GM18861 (cell line): ENCODE data around the gene CEBPZ.
"Not testable (repeated sequence)": the region's sequence is repeated elsewhere in the genome, so short reads cannot be mapped to it uniquely, and the experiment has no call there.

ENCODE experiments used
- ATAC-seq: cut with Tn5 transposase; IDR thresholded peaks from one replicate; pipeline ENCODE4 v1.9.1; 2021; ENCODE audit not compliant: unreplicated experiment

CEBPZ gene, protein sequence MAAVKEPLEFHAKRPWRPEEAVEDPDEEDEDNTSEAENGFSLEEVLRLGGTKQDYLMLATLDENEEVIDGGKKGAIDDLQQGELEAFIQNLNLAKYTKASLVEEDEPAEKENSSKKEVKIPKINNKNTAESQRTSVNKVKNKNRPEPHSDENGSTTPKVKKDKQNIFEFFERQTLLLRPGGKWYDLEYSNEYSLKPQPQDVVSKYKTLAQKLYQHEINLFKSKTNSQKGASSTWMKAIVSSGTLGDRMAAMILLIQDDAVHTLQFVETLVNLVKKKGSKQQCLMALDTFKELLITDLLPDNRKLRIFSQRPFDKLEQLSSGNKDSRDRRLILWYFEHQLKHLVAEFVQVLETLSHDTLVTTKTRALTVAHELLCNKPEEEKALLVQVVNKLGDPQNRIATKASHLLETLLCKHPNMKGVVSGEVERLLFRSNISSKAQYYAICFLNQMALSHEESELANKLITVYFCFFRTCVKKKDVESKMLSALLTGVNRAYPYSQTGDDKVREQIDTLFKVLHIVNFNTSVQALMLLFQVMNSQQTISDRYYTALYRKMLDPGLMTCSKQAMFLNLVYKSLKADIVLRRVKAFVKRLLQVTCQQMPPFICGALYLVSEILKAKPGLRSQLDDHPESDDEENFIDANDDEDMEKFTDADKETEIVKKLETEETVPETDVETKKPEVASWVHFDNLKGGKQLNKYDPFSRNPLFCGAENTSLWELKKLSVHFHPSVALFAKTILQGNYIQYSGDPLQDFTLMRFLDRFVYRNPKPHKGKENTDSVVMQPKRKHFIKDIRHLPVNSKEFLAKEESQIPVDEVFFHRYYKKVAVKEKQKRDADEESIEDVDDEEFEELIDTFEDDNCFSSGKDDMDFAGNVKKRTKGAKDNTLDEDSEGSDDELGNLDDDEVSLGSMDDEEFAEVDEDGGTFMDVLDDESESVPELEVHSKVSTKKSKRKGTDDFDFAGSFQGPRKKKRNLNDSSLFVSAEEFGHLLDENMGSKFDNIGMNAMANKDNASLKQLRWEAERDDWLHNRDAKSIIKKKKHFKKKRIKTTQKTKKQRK

GRCh38 chr2:37231241-37232130 is at the start of gene CEBPZ, which contains the start of gene NDUFAF7:
Gene CEBPZ, minus strand, starts transcription at chr2:37231596. Its CDS starts 29 bp downstream, at chr2:37231567.
Gene NDUFAF7, plus strand, starts transcription at chr2:37231658. Its CDS starts 48 bp downstream, at chr2:37231706.
- peak; percentile 91 for ATAC-seq

DNA sequence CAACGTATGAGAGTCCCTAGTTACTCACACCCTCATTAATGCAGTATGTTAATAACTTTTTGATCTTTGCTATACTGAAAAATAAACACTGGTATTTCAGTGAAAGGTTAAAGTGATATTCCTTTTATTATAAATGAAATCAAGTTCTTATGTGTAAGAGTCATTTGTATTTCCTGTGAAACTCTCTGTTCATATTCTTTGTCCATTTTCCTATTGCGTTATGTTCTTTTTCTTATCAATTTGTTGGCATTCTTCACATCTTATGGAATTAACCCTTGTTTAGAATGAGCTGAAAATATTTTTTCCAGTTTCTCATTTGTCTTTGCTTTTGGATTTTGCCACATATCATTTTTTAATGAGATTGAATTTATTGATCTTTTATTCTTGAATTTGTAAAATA is 44.9 kb upstream of the CEBPZ start:
- ATAC-seq = no peak

- no peak for ATAC-seq
Observed at GRCh38 chr2:37274359-37274965, 43.1 kb upstream of the CEBPZ start.

GRCh38 chr2:37271376-37272067 is 40.1 kb upstream of the CEBPZ start:
- ATAC-seq = no peak

- no peak for ATAC-seq
Observed at GRCh38 chr2:37268111-37268510, 36.7 kb upstream of the CEBPZ start.

DNA sequence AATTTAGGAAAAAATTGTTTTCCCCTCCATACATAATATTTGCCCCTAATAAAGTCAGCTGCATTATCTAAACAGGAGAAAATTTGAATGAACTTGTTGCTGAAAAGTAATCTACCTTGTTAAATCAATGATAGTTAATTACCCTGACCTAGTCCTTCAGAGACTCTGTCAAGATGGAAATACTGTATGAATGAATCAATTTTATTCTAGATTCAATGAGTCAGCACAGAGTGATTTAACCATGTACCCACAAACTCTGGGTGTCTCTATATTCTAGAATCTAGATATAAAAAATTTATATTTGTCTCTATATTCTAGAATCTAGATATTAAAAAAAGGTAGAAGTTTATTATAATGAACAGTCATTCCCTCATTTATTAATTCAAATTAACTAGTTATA is 36.3 kb upstream of the CEBPZ start:
- no peak for ATAC-seq

GRCh38 chr2:37263839-37264238 is 32.4 kb upstream of the CEBPZ start:
- no peak for ATAC-seq

DNA sequence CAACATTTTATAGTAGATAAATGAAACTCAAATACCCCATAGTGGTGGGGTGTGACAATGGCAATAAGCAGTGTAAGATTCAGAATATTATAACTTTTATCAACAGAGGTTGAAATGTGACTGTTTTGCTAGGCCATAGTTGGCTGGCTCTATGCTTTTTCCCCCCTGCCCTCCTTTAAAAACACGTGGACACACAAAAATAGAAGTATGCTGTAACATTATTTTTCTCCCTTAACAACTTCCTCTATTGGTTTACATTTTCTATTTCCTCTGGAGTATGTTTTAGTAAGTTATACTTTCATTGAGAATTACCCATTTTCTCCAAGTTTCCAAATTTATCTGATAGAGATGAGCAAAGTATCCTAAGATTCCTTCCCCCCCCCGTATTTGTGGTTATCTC is 31.1 kb upstream of the CEBPZ start:
- no peak for ATAC-seq

- no peak for ATAC-seq
Observed at GRCh38 chr2:37250869-37251740, 19.7 kb upstream of the CEBPZ start.

DNA sequence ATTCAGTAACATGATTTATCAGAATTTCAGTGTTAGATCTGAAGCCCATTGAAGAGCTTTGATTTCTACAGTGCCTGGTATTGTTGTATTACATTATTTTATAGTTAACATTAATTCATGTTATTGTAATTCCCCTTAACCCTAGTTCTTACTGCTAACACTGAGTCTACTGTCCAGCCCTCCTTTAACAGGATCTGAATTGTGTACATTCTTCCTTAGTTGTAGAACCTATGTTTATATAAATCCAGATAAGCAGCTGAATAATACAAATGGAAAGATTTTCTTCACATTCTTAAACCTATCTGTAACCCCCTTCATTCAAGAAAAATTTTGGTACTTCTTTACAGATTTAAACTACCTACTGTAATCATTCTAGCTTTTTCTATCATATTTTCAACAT is 14.8 kb upstream of the CEBPZ start:
- no peak for ATAC-seq

- ATAC-seq = no peak
Observed at GRCh38 chr2:37244755-37245154, 13.4 kb upstream of the CEBPZ start.

GRCh38 chr2:37244017-37244416 is 12.6 kb upstream of the CEBPZ start:
- peak; percentile 63 for ATAC-seq

- no peak for ATAC-seq
Observed at GRCh38 chr2:37243435-37243834, 12.0 kb upstream of the CEBPZ start.

GRCh38 chr2:37232131-37232933 is 936 bp upstream of the CEBPZ start:
- ATAC-seq = no peak

GRCh38 chr2:37230581-37230980 is 815 bp downstream of the CEBPZ start:
- no peak for ATAC-seq

- ATAC-seq = no peak
Observed at GRCh38 chr2:37228788-37229187, 2.6 kb downstream of the CEBPZ start.

GRCh38 chr2:37226863-37227262 is 4.5 kb downstream of the CEBPZ start:
- ATAC-seq = no peak

GRCh38 chr2:37225129-37225528 is 6.3 kb downstream of the CEBPZ start:
- ATAC-seq = not testable (repeated sequence)
